Mononuclear cell (primary cell): ENCODE measurements around the gene CAPNS2. TPM values are rescaled to one million over a fixed set of nuclear protein-coding genes. Genes with fewer than 3 reads are reported as not detected.

ENCODE experiments used
- H3K27me3 ChIP-seq: 2 replicates; pipeline ENCODE4 v1.6.0; 2011; ENCODE audit warnings: low read length, control low read depth; ENCODE audit not compliant: insufficient read depth
- H3K4me1 ChIP-seq: 2 replicates; pipeline ENCODE4 v1.5.1; 2011; ENCODE audit warnings: mild to moderate bottlenecking, low read length, control low read depth; ENCODE audit not compliant: insufficient read depth
- H3K4me3 ChIP-seq: 2 replicates; pipeline ENCODE4 v1.5.1; 2011; ENCODE audit warnings: mild to moderate bottlenecking, low read length, moderate library complexity
- H3K9me3 ChIP-seq: 2 replicates; pipeline ENCODE4 v1.5.1; 2011; ENCODE audit warnings: low read depth, mild to moderate bottlenecking, control low read depth, low read length
- total RNA-seq: library from RNA; depleted of rRNA; stranded (reverse); fragments of >200 nt; gene quantifications from one replicate; pipeline ENCODE4 v1.2.3, GENCODE V29; 2012

Gene CAPNS2
- total RNA-seq = not detected

DNA sequence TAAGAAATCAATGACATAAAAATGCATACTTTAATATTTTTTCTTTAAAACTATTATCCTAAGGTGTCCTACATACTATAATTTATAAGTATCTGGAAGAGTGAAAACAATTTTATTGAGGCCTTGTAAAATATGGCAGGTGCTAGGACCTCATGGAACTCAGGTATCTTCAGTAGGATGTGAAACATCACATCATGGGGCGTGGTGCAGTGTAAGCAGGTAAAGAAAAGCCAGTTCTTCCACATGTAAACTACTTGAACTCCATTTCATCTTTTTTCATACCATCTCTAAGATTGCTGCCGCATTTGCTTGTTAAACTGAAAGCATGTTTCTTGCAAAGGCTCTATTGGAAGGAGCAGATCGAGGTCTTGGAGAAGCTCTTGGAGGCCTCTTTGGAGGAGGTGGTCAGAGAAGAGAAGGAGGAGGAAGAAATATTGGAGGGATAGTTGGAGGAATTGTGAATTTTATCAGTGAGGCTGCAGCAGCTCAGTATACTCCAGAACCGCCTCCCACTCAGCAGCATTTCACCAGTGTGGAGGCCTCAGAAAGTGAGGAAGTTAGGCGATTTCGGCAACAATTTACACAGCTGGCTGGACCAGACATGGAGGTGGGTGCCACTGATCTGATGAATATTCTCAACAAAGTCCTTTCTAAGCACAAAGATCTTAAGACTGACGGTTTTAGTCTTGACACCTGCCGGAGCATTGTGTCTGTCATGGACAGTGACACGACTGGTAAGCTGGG lies at the start of gene CAPNS2:
Gene CAPNS2, plus strand, starts transcription at position 253 of the 744 bp plus-strand sequence. Its CDS starts 73 bp downstream, at position 326.
- Histone ChIP-seq H3K27me3 (no peaks in the 10 kb centered on the region), H3K9me3 (no peaks in the 10 kb centered on the region), H3K4me1 (peaks cover 34% of the 10 kb centered on the region), H3K4me3 (no peak within 1 kb of the TSS)

DNA sequence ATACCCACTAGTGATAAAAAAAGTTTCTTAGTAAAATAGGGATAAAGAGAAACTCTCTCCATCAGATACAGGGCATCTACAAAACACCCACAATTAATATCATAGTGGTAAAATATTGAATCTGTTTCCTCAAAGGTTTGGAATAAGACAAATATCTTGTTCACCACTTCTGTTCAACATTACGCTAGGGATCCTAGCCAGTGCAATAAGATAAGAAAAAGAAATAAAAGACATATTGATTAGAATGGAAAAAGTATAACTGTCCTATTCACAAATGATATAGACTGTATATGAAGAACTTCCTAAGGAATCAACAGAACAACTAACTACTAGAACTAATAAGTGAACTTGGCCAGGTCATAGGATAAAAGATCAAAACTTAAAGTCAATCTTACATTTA lies 44.7 kb upstream of the CAPNS2 start:
- H3K4me3 ChIP-seq = no peak overlapping the region
- peaks cover 17% of the 10 kb centered on the region for H3K9me3 ChIP-seq
- H3K4me1 ChIP-seq = no peaks in the 10 kb centered on the region
- H3K27me3 ChIP-seq = no peaks in the 10 kb centered on the region

DNA sequence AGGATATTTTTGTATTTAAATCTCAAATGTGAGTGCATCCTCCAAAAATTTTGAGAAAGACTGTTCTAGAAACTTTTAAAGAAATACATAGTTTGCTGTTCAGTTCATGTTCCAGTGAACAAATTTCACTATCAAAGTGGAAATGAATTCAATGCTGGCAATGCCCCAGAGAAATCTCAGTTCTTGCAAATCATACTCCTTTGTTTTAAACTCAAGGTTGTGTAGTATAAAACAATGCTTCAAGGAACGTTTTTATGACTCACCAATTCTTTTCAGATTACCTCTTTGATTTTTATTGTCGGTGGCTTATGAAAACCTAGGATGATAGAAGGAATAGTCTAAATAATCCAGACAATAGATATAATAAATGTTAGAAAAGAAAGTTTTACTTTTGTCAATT lies 40.0 kb upstream of the CAPNS2 start:
- H3K27me3 ChIP-seq = no peaks in the 10 kb centered on the region
- no peaks in the 10 kb centered on the region for H3K4me1 ChIP-seq
- H3K4me3 ChIP-seq = no peak overlapping the region
- peaks cover 8% of the 10 kb centered on the region for H3K9me3 ChIP-seq

DNA sequence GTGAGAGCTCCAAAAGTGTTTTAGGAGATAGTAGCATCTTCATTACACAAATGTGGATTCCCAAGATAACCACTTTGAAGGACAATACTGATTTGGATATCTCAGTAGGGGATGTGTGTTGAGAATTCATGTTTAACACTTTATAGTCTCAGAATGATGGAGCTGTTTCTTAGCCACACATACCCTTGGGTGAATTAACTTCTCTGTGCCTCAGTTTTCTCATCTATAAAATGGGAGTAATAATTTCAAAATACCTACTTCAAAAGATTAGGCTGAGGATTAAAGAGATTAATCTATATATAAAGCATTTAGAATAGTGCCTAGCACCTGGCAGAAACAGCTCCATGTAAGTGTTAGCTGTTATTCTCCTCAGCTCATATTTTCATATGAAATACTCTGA lies 38.6 kb upstream of the CAPNS2 start:
- H3K4me1 ChIP-seq = no peaks in the 10 kb centered on the region
- H3K27me3 ChIP-seq = no peaks in the 10 kb centered on the region
- H3K9me3 ChIP-seq = no peaks in the 10 kb centered on the region
- H3K4me3 ChIP-seq = no peak overlapping the region

DNA sequence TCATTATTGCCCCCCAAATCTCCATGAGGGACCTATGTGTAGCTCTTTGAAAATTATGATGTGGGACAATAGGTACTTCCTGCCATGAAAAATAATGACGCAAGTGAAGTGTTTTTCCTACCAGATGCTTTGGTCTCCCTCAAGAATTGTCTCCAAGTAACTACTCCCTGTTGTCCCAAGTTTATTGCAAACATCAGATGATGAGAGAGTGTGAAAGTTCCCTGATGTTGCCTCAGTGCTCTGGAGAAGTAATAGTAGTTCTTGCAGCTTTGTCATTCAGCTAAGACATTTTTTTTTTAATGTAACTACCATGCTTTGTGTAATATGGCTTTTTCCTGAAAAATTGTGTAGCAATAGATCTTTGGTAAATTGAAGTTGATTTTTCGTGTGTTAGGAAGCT lies 37.5 kb upstream of the CAPNS2 start:
- Histone ChIP-seq H3K27me3 (no peaks in the 10 kb centered on the region), H3K9me3 (no peaks in the 10 kb centered on the region), H3K4me3 (no peak overlapping the region), H3K4me1 (no peaks in the 10 kb centered on the region)

DNA sequence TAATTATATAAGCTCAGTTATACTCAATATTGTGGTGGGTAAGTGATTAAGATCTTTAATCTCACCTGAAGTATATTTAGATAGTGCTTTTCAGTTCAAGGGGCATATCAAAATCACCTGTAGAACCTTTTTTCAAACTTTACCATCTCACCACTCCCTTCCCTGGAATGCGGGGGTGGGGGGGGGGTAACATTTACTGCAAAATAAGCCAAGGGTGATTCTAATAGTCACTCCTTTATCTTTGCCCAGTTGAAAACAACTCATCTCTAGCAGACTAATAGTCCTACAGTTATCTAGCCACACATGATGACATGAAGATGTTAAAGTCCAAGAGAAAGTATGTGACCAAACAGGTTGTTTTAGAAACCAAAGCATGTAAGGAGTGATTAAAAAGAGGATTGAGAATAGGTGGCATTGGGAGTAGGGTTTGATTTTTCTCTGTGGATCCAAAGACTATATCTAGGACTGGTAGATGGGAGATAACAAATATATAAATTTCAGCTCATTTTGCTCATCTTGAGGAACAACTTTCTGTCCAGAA lies 36.1 kb upstream of the CAPNS2 start:
- Histone ChIP-seq H3K4me3 (no peak overlapping the region), H3K9me3 (no peaks in the 10 kb centered on the region), H3K4me1 (no peaks in the 10 kb centered on the region), H3K27me3 (no peaks in the 10 kb centered on the region)

DNA sequence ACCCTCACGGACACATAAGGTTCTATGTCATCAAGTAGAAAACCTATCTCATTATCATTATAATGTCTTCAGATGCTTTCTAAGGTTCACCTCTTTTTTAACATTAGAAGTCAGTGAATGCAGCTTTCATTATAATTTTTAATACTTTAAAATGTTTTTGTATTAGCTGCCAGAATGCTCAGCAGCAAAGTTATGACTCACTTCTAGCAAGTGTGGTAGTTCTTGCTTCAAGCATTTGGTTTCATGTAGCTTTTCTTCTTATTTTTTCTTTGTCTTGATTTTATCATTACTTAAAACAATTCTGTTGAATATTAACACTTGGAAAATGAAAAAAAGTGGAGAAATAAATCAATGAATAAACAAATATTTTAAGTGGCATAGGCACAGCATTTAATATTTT lies 34.3 kb upstream of the CAPNS2 start:
- no peak overlapping the region for H3K4me3 ChIP-seq
- H3K4me1 ChIP-seq = no peaks in the 10 kb centered on the region
- H3K27me3 ChIP-seq = no peaks in the 10 kb centered on the region
- H3K9me3 ChIP-seq = no peaks in the 10 kb centered on the region

GRCh38 chr16:55534756-55535155 lies 31.7 kb upstream of the CAPNS2 start:
- H3K4me3 ChIP-seq = no peak overlapping the region
- H3K4me1 ChIP-seq = peaks cover 20% of the 10 kb centered on the region
- no peaks in the 10 kb centered on the region for H3K9me3 ChIP-seq
- no peaks in the 10 kb centered on the region for H3K27me3 ChIP-seq

GRCh38 chr16:55539049-55539448 lies 27.4 kb upstream of the CAPNS2 start:
- H3K27me3 ChIP-seq = no peaks in the 10 kb centered on the region

DNA sequence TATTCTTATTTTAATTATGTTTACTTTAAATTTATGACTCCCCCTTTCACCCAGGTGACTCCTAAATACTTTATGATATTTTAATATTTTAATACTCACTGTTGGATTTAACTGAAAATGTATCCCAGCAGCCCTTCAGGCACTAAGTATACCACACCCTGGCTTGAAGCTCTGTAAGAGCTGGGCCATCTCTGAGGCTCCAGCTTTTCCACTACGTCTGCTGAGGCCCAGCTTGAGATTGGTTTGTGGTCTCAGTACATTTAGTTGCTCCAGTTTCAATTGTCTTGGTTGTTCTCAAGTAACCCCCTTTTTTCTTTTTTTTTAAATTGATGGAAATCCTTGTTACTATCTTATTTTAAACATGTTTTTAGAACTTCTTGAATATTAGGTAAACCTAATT lies 27.0 kb upstream of the CAPNS2 start:
- Histone ChIP-seq H3K9me3 (no peaks in the 10 kb centered on the region), H3K4me1 (peaks cover 20% of the 10 kb centered on the region), H3K27me3 (no peaks in the 10 kb centered on the region), H3K4me3 (no peak overlapping the region)

More at GRCh38 chr16:55539049-55539448, 27.4 kb upstream of the CAPNS2 start:
- Histone ChIP-seq H3K9me3 (no peaks in the 10 kb centered on the region), H3K4me1 (peaks cover 20% of the 10 kb centered on the region), H3K4me3 (no peak overlapping the region)

GRCh38 chr16:55540221-55540620 lies 26.3 kb upstream of the CAPNS2 start:
- Histone ChIP-seq H3K9me3 (no peaks in the 10 kb centered on the region), H3K4me1 (peaks cover 20% of the 10 kb centered on the region), H3K27me3 (no peaks in the 10 kb centered on the region), H3K4me3 (no peak overlapping the region)

DNA sequence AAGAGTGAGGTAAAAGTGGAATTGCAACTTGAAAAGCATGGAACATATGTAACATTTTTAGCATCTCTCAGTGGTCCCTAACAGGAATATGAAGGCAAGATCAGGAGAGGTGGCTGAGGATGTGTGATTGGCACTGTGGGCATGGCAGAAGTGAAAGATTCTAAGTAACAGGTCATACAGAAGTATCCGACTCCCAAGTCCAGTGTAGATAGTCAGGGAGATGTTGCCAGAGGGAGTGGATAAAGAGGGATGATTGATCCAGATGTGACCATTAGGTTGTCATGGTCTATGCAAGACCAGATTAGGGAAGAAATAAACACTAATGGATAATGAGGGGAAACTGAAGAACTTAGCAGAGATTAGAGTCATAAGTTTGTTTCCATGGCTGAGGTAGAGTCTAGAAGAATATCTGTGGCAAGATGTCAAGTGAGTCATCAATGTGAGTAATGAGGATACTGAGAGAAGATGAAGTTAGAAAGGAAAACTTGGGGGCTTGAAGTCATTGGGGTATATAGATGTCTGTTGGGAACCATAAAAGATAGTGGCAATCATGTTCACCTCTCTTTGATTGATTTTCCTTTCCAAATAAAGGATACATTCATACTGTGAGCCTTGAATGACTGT lies 23.9 kb upstream of the CAPNS2 start:
- no peaks in the 10 kb centered on the region for H3K27me3 ChIP-seq
- H3K4me1 ChIP-seq = peaks cover 18% of the 10 kb centered on the region
- H3K4me3 ChIP-seq = no peak overlapping the region
- no peaks in the 10 kb centered on the region for H3K9me3 ChIP-seq

DNA sequence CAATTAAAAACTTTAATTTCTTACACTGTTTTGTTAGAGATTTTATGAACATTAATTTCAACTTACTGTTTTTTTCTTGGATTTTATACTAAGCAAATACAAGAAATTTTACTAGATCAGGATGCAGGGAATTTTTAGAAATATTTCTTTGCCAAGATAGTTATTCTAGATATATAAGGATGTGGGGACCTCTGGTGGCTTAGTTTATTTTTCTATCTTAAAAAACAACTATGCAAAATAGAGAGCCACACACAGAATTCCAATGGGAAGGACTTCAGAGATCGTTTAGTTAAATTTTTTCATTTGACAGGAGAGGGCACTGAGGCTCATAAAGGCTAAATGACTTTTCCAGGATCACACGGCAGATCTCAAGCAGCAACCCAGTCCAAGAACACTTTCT lies 23.0 kb upstream of the CAPNS2 start:
- Histone ChIP-seq H3K4me1 (peaks cover 9% of the 10 kb centered on the region), H3K4me3 (no peak overlapping the region), H3K9me3 (no peaks in the 10 kb centered on the region), H3K27me3 (no peaks in the 10 kb centered on the region)

DNA sequence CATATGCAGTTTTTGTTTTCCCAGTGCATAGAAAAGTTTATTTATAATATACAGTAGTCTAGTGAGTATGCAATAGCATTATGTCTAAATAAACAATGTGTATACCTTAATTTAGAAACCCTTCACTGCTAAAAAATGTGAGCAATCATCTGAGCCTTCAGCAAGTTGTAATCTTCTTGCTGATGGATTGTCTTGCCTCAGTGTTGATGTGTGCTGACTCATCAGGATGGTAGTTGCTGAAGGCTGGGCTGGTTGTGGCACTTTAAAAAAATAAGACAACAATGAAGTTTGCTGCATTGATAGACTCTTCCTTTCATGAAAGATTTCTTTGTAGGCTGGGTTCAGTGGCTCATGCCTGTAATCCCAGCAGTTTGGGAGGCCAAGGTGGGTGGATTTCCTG lies 13.9 kb upstream of the CAPNS2 start:
- Histone ChIP-seq H3K4me1 (no peaks in the 10 kb centered on the region), H3K4me3 (no peak overlapping the region), H3K9me3 (no peaks in the 10 kb centered on the region), H3K27me3 (no peaks in the 10 kb centered on the region)

DNA sequence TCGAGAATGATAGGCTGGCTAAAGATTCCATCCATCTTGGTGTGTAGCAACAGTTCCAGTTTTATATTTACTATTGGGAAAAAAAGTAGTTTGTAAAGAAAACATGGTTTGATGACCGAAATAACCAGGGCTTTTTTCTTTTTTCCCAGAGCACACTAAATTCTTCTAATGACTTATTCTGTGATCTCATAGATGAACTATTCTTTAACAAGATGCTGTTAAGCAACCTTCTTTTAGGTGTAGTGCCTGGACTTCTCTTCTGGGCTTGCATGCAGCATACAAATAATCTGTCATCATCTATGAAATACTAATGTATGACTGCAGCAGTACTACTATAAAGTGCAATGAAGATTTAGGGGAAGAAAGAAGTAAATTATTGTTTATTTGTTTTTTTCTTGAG lies 11.0 kb upstream of the CAPNS2 start:
- H3K4me3 ChIP-seq = no peak overlapping the region
- H3K9me3 ChIP-seq = no peaks in the 10 kb centered on the region
- H3K27me3 ChIP-seq = no peaks in the 10 kb centered on the region
- H3K4me1 ChIP-seq = no peaks in the 10 kb centered on the region

DNA sequence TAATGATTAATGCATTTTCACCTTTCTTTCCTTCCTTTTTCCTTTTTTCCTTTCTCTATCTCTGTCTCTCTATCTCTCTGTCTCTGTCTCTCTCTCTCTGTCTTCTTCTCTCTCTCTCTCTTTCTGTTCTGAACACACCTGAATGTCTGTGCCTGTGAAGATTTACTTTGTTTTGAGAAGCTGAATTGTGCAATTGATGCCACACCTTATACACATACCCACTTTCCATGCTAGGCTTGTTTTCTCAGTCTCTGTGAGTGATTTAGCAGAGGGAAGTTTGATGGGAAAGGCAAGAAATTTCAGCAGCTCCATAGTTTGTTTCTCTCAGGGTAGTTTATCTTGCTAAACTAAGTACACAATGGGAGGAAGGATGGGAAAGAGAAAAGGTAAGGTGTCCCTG lies 9.3 kb upstream of the CAPNS2 start:
- H3K4me3 ChIP-seq = no peak overlapping the region
- H3K9me3 ChIP-seq = no peaks in the 10 kb centered on the region
- H3K27me3 ChIP-seq = no peaks in the 10 kb centered on the region
- H3K4me1 ChIP-seq = no peaks in the 10 kb centered on the region
